Spleen (tissue), 11 donors: ENCODE data around the gene MDH2. TPM values are rescaled to one million over a fixed set of nuclear protein-coding genes. Genes with fewer than 3 reads are reported as not detected.

Source experiments
- DNase-seq: peaks from one replicate; pipeline ENCODE4 v3.0.0-alpha.2; 2020
- H3K27ac ChIP-seq, 8 donors: fragments of 200-600 bp; sonication (generic) in 7 of 8; 1 replicate in 4 of 8; 2 replicates in 4 of 8; pipeline versions ENCODE4 v1.5.0 to v1.8.0; 2016 to 2021; ENCODE audit warnings: inconsistent platforms in 4 of 8, mild to moderate bottlenecking in 4 of 8, moderate library complexity in 1 of 8
- H3K27me3 ChIP-seq, 7 donors: fragments of 200-600 bp; sonication (generic) in 6 of 7; replicated peaks in 1 of 7; 1 replicate in 4 of 7; 2 replicates in 3 of 7; pipeline versions ENCODE4 v1.5.0 to v1.8.0; 2016 to 2021; ENCODE audit warnings: inconsistent platforms in 3 of 7, mild to moderate bottlenecking in 1 of 7
- H3K36me3 ChIP-seq, 6 donors: fragments of 200-600 bp; sonication (generic) in 5 of 6; 1 replicate in 4 of 6; 2 replicates in 2 of 6; pipeline versions ENCODE4 v1.5.0 to v1.8.0; 2016 to 2021; ENCODE audit warnings: inconsistent platforms in 2 of 6
- H3K4me1 ChIP-seq, 6 donors: fragments of 200-600 bp; sonication (generic) in 5 of 6; 1 replicate in 3 of 6; 2 replicates in 3 of 6; pipeline versions ENCODE4 v1.5.0 to v1.8.0; 2016 to 2021; ENCODE audit warnings: inconsistent platforms in 3 of 6
- H3K4me3 ChIP-seq, 8 donors: fragments of 200-600 bp; sonication (generic) in 7 of 8; 1 replicate in 4 of 8; 2 replicates in 4 of 8; pipeline versions ENCODE4 v1.5.0 to v1.8.0; 2016 to 2021; ENCODE audit warnings: inconsistent platforms in 4 of 8, mild to moderate bottlenecking in 4 of 8, moderate library complexity in 2 of 8
- H3K9me3 ChIP-seq, 8 donors: fragments of 200-600 bp; sonication (generic) in 7 of 8; 1 replicate in 4 of 8; 2 replicates in 4 of 8; pipeline versions ENCODE4 v1.5.0 to v1.8.0; 2016 to 2021; ENCODE audit warnings: inconsistent platforms in 4 of 8
- CTCF ChIP-seq, 11 experiments: fragments of 200-600 bp in 7 of 11; fragments of 450-650 bp in 4 of 11; sonication (generic) in 4 of 11; IDR thresholded peaks in 8 of 11; conservative IDR thresholded peaks in 3 of 11; 1 replicate in 7 of 11; 2 replicates in 4 of 11; pipeline versions ENCODE4 v1.4.0 to v1.8.0; 2016 to 2021; ENCODE audit warnings: antibody characterized with exemption in 11 of 11, inconsistent platforms in 4 of 11, mild to moderate bottlenecking in 1 of 11
- POLR2A ChIP-seq, 3 donors: fragments of 450-650 bp; IDR thresholded peaks; one replicate each; pipeline ENCODE4 v1.5.1; 2017; ENCODE audit warnings: antibody characterized with exemption in 3 of 3, mild to moderate bottlenecking in 1 of 3
- POLR2AphosphoS5 ChIP-seq, 3 donors: sonication (generic); formaldehyde crosslinking; IDR thresholded peaks; one replicate each; pipeline ENCODE4 v1.5.1; 2017; ENCODE audit warnings: antibody characterized with exemption in 3 of 3
- WGBS, 5 donors: extraction: QIAGEN DNeasy Blood & Tissue Kit in 3 of 5; methylation state at CpG; one replicate each; pipeline versions ENCODE4 v1.1.5 to v1.1.7; 2013 to 2018; 5-methylcytosine and 5-hydroxymethylcytosine counted together
- intact Hi-C: fragments of 100-400 bp; cut with DNase I; formaldehyde crosslinking; loops from one replicate; pipeline ENCODE4 v1.15.0; 2023; ENCODE audit warnings: low total_unique reads
- polyA plus RNA-seq, 3 donors: library from polyadenylated mRNA; stranded (reverse); fragments of 200-250 nt; gene quantifications; one replicate each; pipeline ENCODE4 v1.2.1, GENCODE V29; 2013
- total RNA-seq, 7 donors: library from RNA; depleted of rRNA in 3 of 7; stranded (reverse); fragments of >200 nt in 3 of 7; fragmentation: NEBNext Ultra II Directional in 4 of 7; extraction: Animal tissue kit (Norgen Biotek cat#: 25700) in 4 of 7; gene quantifications; one replicate each; pipeline versions ENCODE4 v1.1.0 to v1.2.1, GENCODE V29; 2016 to 2021
- donor health status: healthy with polysubstance abuse.
- donor health status: DM: no; HTN: no; CAD: no; lungs with moderate emphysema.
- donor health status: DM: no; HTN: no; CAD: no.
- donor health status: Bipolar disorder and iron deficiency.
- donor health status: healthy.
- donor health status: DM: no; HTN: no; CAD: no.
- donor health status: DM: yes; HTN: yes; CAD: no.

Gene MDH2
- total and polyA plus RNA-seq, 10 donors: 45.5 to 129 (median 76.6) TPM

GRCh38 chr7:76072243-76073148 is 24.6 kb downstream of the MDH2 start:
- Histone ChIP-seq H3K36me3 (peaks cover 0 to 6% (median 3%) of the 10 kb centered on the region in 6 donors), H3K4me1 (peaks cover 0 to 23% (median 9%) of the 10 kb centered on the region in 6 donors), H3K9me3 (peaks cover 0 to 16% (median 13%) of the 10 kb centered on the region in 8 donors), H3K4me3 (no peak overlapping the region), H3K27ac (no peak overlapping the region), H3K27me3 (no peaks in the 10 kb centered on the region)
- 94 to 98% (median 95%) methylated on average over 30 to 47 of the region's 47 CpGs for WGBS, 5 donors
- DNase-seq: no peak
- intact Hi-C loops: no loop called here
- TF ChIP-seq POLR2A (IDR thresholded peaks at IDR 0.05) (no peak), POLR2AphosphoS5 (IDR thresholded peaks at IDR 0.05) (no peak), CTCF (IDR thresholded peaks at IDR 0.05 in 8 of 11, conservative IDR thresholded peaks at IDR 0.05 in 3 of 11) (no peak)

DNA sequence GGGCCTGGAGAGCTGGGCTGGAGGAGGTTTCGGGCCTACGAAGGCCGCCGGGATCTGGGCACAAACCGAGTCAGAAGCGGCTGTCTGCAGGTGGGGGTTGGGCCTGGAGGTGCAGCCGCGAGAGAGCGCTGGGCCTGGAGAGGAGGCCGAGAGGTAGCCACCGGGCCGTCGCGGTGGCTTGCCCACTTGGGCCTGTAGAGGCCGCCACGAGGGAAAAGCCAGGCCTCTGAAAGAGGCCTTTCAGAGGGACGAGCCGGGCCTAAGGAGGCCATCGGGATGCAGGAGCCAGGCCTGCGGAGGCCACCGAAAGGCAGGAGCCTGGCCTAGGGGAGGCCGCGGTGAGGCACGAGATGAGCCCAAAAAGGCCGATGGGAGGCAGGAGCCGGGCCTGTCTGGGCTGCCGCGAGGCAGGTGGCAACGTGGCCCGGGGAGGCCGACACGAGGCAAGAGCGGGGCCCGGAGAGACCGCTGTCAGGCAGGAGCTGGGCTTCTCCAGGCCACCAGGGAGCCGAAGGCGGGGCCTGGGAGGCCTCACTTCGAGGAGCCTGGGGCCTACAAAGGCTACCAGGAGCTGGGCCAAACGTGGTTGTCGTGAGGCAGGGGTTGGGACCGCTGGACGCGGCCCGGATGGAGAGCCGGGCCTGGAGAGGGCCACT is 25.6 kb downstream of the MDH2 start:
- 93 to 96% (median 94%) methylated on average over 40 to 45 of the region's 45 CpGs for WGBS, 5 donors
- H3K27me3 ChIP-seq: no peaks in the 10 kb centered on the region
- peaks cover 0 to 23% (median 9%) of the 10 kb centered on the region in 6 donors for H3K4me1 ChIP-seq
- H3K9me3 ChIP-seq: peaks cover 0 to 16% (median 13%) of the 10 kb centered on the region in 8 donors
- TF ChIP-seq POLR2A (IDR thresholded peaks at IDR 0.05): no peak
- no peak for TF ChIP-seq CTCF (IDR thresholded peaks at IDR 0.05 in 8 of 11, conservative IDR thresholded peaks at IDR 0.05 in 3 of 11)
- TF ChIP-seq POLR2AphosphoS5 (IDR thresholded peaks at IDR 0.05): no peak
- H3K27ac ChIP-seq: no peak overlapping the region
- no peak overlapping the region for H3K4me3 ChIP-seq
- no peaks in the 10 kb centered on the region for H3K36me3 ChIP-seq
- intact Hi-C loops: no loop called here
- DNase-seq: no peak

- 93 to 97% (median 96%) methylated on average over 31 to 35 of the region's 35 CpGs for WGBS, 5 donors
- DNase-seq: no peak
These were observed 26.5 kb downstream of the MDH2 start for GRCh38 chr7:76074306-76074971.

More at GRCh38 chr7:76074306-76074971, 26.5 kb downstream of the MDH2 start:
- no peak overlapping the region for H3K27ac ChIP-seq
- peaks cover 0 to 13% (median 3%) of the 10 kb centered on the region in 6 donors for H3K4me1 ChIP-seq
- H3K4me3 ChIP-seq: no peak overlapping the region
- H3K9me3 ChIP-seq: peaks cover 0 to 16% (median 13%) of the 10 kb centered on the region in 8 donors
- no peaks in the 10 kb centered on the region for H3K36me3 ChIP-seq
- TF ChIP-seq POLR2A (IDR thresholded peaks at IDR 0.05) (no peak), POLR2AphosphoS5 (IDR thresholded peaks at IDR 0.05) (no peak), CTCF (IDR thresholded peaks at IDR 0.05 in 8 of 11, conservative IDR thresholded peaks at IDR 0.05 in 3 of 11) (no peak)
- intact Hi-C loops: no loop called here
- no peaks in the 10 kb centered on the region for H3K27me3 ChIP-seq
